Sigmoid colon (tissue), 7 donors: ENCODE data around the gene ENTHD1. TPM values are rescaled to one million over a fixed set of nuclear protein-coding genes. Genes with fewer than 3 reads are reported as not detected.

Source experiments
- DNase-seq: peaks from one replicate; pipeline ENCODE4 v3.0.0-alpha.2; 2019
- H3K27ac ChIP-seq, 4 donors: fragments of 200-600 bp; sonication (generic); one replicate each; pipeline ENCODE4 v1.5.1; 2016 to 2019; ENCODE audit warnings: mild to moderate bottlenecking in 1 of 4
- H3K27me3 ChIP-seq, 3 donors: fragments of 200-600 bp; sonication (generic); one replicate each; pipeline ENCODE4 v1.5.1; 2019; ENCODE audit warnings: mild to moderate bottlenecking in 1 of 3
- H3K36me3 ChIP-seq, 4 donors: fragments of 200-600 bp; sonication (generic); one replicate each; pipeline ENCODE4 v1.5.1; 2016 to 2019
- H3K4me1 ChIP-seq, 4 donors: fragments of 200-600 bp; sonication (generic); one replicate each; pipeline ENCODE4 v1.5.1; 2017 to 2019
- H3K4me3 ChIP-seq, 4 donors: fragments of 200-600 bp; sonication (generic); one replicate each; pipeline ENCODE4 v1.5.1; 2017 to 2019; ENCODE audit warnings: mild to moderate bottlenecking in 2 of 4, moderate library complexity in 1 of 4
- H3K9me3 ChIP-seq, 4 donors: fragments of 200-600 bp in 3 of 4; sonication (generic) in 3 of 4; one replicate each; pipeline versions ENCODE4 v1.5.1 to v1.6.1; 2013 to 2019
- CTCF ChIP-seq, 4 experiments: fragments of 450-650 bp in 3 of 4; fragments of 200-600 bp in 1 of 4; IDR thresholded peaks; one replicate each; pipeline ENCODE4 v1.5.1; 2016 to 2019; ENCODE audit warnings: antibody characterized with exemption in 4 of 4, mild to moderate bottlenecking in 3 of 4, moderate library complexity in 2 of 4
- EP300 ChIP-seq, 4 donors: sonication (generic); formaldehyde crosslinking; IDR thresholded peaks; one replicate each; pipeline ENCODE4 v1.6.1; 2017; ENCODE audit warnings: antibody characterized with exemption in 4 of 4
- POLR2A ChIP-seq, 2 donors: fragments of 450-650 bp; IDR thresholded peaks; one replicate each; pipeline ENCODE4 v1.6.1; 2016; ENCODE audit warnings: antibody characterized with exemption in 2 of 2, mild to moderate bottlenecking in 2 of 2, moderate library complexity in 2 of 2
- POLR2AphosphoS5 ChIP-seq, 4 donors: sonication (generic); formaldehyde crosslinking; IDR thresholded peaks; one replicate each; pipeline ENCODE4 v1.6.1; 2017; ENCODE audit warnings: antibody characterized with exemption in 4 of 4
- WGBS, 2 donors: extraction: QIAGEN DNeasy Blood & Tissue Kit; methylation state at CpG; one replicate each; pipeline ENCODE4 v1.1.7; 2013; 5-methylcytosine and 5-hydroxymethylcytosine counted together
- intact Hi-C: fragments of 100-400 bp; cut with DNase I; formaldehyde crosslinking; loops from one replicate; pipeline ENCODE4 v1.15.1; 2023
- polyA plus RNA-seq, 3 donors: library from polyadenylated mRNA; stranded (reverse); fragments of 200-250 nt; gene quantifications; one replicate each; pipeline ENCODE4 v1.2.3, GENCODE V29; 2013
- total RNA-seq, 4 donors: library from RNA; depleted of rRNA; stranded (reverse); fragments of >200 nt; gene quantifications; one replicate each; pipeline ENCODE4 v1.1.0, GENCODE V29; 2016
- donor health status: healthy with polysubstance abuse.
- donor health status: Bipolar disorder and iron deficiency.
- donor health status: healthy.

ENTHD1 gene
- total and polyA plus RNA-seq, 7 donors: 0.09 TPM; not detected in 6

DNA sequence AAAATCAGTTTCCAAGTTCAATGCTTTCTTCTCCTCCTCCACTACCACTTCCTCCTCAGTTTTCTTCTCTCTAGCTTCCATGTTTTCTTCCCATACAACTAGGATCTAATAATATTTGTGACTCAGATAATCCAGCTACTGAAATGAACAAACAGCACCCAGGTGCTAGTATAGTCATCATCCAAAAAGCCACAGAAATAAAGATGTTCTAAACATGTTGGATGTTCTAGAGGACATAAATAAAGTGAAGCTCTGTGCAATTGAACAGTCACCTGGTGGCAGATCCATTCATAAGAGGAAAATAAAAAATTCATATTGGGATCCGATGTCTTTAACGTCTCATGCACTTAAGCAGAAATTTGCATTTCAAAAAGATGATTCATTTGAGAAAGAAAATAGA, 142.8 kb downstream of the ENTHD1 start:
- no peaks in the 10 kb centered on the region for H3K36me3 ChIP-seq
- H3K4me1 ChIP-seq: no peaks in the 10 kb centered on the region
- H3K27me3 ChIP-seq: peaks cover 0 to 14% (median 0%) of the 10 kb centered on the region in 3 donors
- H3K9me3 ChIP-seq: no peaks in the 10 kb centered on the region
- WGBS, 2 donors: 83 to 90% methylated on average over 2 of the region's 2 CpGs
- intact Hi-C loops: no loop called here
- TF ChIP-seq CTCF (IDR thresholded peaks at IDR 0.05) (no peak), EP300 (IDR thresholded peaks at IDR 0.05) (no peak), POLR2A (IDR thresholded peaks at IDR 0.05) (no peak), POLR2AphosphoS5 (IDR thresholded peaks at IDR 0.05) (no peak)
- no peak overlapping the region for H3K4me3 ChIP-seq
- H3K27ac ChIP-seq: no peak overlapping the region
- DNase-seq: no peak

DNA sequence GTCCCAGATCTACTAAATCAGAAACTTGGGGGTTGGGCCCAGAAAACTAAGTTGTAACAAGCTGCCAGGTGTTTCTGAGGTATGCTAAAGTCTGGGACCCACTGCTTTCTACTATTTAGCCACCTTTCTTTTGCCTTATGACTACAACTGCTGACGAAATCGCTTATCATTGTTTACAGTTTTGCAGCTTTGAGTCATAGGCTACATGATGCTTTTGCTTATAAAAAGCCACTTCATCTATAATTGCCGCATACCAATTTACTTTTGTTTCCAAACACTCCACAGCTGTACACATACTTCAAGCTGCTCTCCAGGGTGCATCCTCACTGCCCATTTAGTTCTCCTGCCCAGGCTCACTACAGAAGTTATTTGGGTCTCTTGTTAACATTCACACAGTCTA, 144.7 kb downstream of the ENTHD1 start:
- Histone ChIP-seq H3K4me3 (no peak overlapping the region), H3K36me3 (no peaks in the 10 kb centered on the region)
- 61 to 64% methylated on average over 3 of the region's 3 CpGs for WGBS, 2 donors

GRCh38 chr22:39746600-39747262, 146.8 kb downstream of the ENTHD1 start:
- no peaks in the 10 kb centered on the region for H3K4me1 ChIP-seq
- peaks cover 0 to 5% (median 0%) of the 10 kb centered on the region in 3 donors for H3K27me3 ChIP-seq
- H3K4me3 ChIP-seq: no peak overlapping the region
- H3K27ac ChIP-seq: no peak overlapping the region
- no peaks in the 10 kb centered on the region for H3K36me3 ChIP-seq
- TF ChIP-seq POLR2A (IDR thresholded peaks at IDR 0.05) (no peak), CTCF (IDR thresholded peaks at IDR 0.05) (no peak), EP300 (IDR thresholded peaks at IDR 0.05) (no peak), POLR2AphosphoS5 (IDR thresholded peaks at IDR 0.05) (no peak)
- intact Hi-C loops: no loop called here
- no peak for DNase-seq
- H3K9me3 ChIP-seq: no peaks in the 10 kb centered on the region
- WGBS, 2 donors: 93 to 96% methylated on average over 3 of the region's 3 CpGs

More for the DNA sequence above, 144.7 kb downstream of the ENTHD1 start:
- H3K4me1 ChIP-seq: no peaks in the 10 kb centered on the region
- TF ChIP-seq CTCF (IDR thresholded peaks at IDR 0.05): no peak
- TF ChIP-seq EP300 (IDR thresholded peaks at IDR 0.05): no peak
- no peak for TF ChIP-seq POLR2AphosphoS5 (IDR thresholded peaks at IDR 0.05)
- no peak for TF ChIP-seq POLR2A (IDR thresholded peaks at IDR 0.05)
- peaks cover 0 to 6% (median 0%) of the 10 kb centered on the region in 3 donors for H3K27me3 ChIP-seq
- intact Hi-C loops: no loop called here
- no peak for DNase-seq
- no peaks in the 10 kb centered on the region for H3K9me3 ChIP-seq
- H3K27ac ChIP-seq: no peak overlapping the region

DNA sequence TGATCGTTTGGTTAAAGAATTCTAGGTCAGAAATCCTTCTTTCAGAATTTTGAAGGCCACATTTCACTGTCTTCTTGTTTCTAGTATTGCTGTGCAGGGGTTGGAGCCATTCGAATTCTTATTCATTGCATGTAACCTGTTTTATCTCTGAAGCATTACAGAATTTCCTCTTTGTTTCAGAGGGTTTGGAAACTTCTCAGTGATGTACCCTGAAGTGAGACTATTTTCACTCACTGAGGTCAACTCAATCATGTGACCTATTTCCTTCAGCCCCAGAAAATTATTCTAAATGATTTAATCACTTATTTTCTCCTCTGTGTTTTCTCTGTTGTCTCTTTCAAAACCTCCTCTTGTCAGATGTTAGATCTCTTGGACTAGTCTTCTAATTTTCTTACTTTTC, 147.8 kb downstream of the ENTHD1 start:
- H3K36me3 ChIP-seq: no peaks in the 10 kb centered on the region
- TF ChIP-seq POLR2AphosphoS5 (IDR thresholded peaks at IDR 0.05) (no peak), POLR2A (IDR thresholded peaks at IDR 0.05) (no peak), CTCF (IDR thresholded peaks at IDR 0.05) (no peak), EP300 (IDR thresholded peaks at IDR 0.05) (no peak)
- 61 to 80% methylated on average over 2 of the region's 2 CpGs for WGBS, 2 donors
- intact Hi-C loops: no loop called here
- no peak overlapping the region for H3K27ac ChIP-seq
- H3K27me3 ChIP-seq: peaks cover 0 to 5% (median 0%) of the 10 kb centered on the region in 3 donors
- no peak for DNase-seq
- H3K4me1 ChIP-seq: no peaks in the 10 kb centered on the region
- no peaks in the 10 kb centered on the region for H3K9me3 ChIP-seq
- no peak overlapping the region for H3K4me3 ChIP-seq

DNA sequence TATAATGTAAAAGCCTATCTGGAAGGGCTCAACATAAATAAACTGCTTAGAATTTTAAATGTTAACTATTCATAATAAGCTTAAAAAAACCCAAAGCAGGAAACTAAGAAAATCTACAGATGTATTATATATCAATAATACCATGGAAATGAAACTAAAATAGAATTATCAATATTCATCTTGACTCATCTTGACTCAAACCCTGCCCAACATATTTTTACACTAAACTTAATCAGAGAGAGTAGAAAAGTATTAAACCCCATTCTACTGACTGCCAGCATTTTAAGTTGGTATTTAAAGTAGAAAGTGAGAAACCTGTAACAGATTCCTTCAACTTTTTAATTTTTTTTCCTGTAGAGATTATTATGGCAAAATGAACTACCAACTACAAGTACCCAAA, 149.2 kb downstream of the ENTHD1 start:
- no peak for TF ChIP-seq CTCF (IDR thresholded peaks at IDR 0.05)
- TF ChIP-seq POLR2AphosphoS5 (IDR thresholded peaks at IDR 0.05): no peak
- no peak for TF ChIP-seq EP300 (IDR thresholded peaks at IDR 0.05)
- no peak for TF ChIP-seq POLR2A (IDR thresholded peaks at IDR 0.05)

More for the DNA sequence above, 149.2 kb downstream of the ENTHD1 start:
- intact Hi-C loops: no loop called here
- Histone ChIP-seq H3K27me3 (peaks cover 0 to 5% (median 0%) of the 10 kb centered on the region in 3 donors), H3K27ac (no peak overlapping the region), H3K36me3 (no peaks in the 10 kb centered on the region), H3K4me1 (no peaks in the 10 kb centered on the region), H3K4me3 (no peak overlapping the region), H3K9me3 (peaks cover 0 to 5% (median 0%) of the 10 kb centered on the region in 4 donors)
- DNase-seq: no peak
